GM12872 (cell line): ENCODE results near the gene RHOBTB3.

Experiments
- CTCF ChIP-seq: IDR thresholded peaks from 3 replicates; pipeline ENCODE4 v1.5.1; 2011; ENCODE audit warnings: low read depth, mild to moderate bottlenecking, low read length, moderate library complexity; ENCODE audit not compliant: insufficient read depth

The RHOBTB3 gene

GRCh38 chr5:95712347-95712958 lies 18.7 kb upstream of the RHOBTB3 start:
- TF ChIP-seq CTCF, result no peak

GRCh38 chr5:95713960-95714710 lies 17.0 kb upstream of the RHOBTB3 start:
- no peak for TF ChIP-seq CTCF

- no peak for TF ChIP-seq CTCF
These were observed 15.2 kb upstream of the RHOBTB3 start for GRCh38 chr5:95715799-95716461.

GRCh38 chr5:95717439-95717838 lies 13.7 kb upstream of the RHOBTB3 start:
- no peak for TF ChIP-seq CTCF

GRCh38 chr5:95718203-95718602 lies 12.9 kb upstream of the RHOBTB3 start:
- TF ChIP-seq CTCF, result no peak

GRCh38 chr5:95718738-95719137 lies 12.4 kb upstream of the RHOBTB3 start:
- TF ChIP-seq CTCF, result no peak

- no peak for TF ChIP-seq CTCF
These were observed 10.9 kb upstream of the RHOBTB3 start for GRCh38 chr5:95720094-95720786.
